ENCODE data around the gene ERI2. TPM values are rescaled to one million over a fixed set of nuclear protein-coding genes. Genes with fewer than 3 reads are reported as not detected.
A peak's percentile ranks its signal among the peaks of the same experiment; 100 is the strongest.

The ERI2 gene
- total RNA-seq, 2 experiments from 2014 or later, result 0.25 to 0.45 TPM

- ATAC-seq (ENCODE audit: poor library complexity), result no peak
- no peaks in the 10 kb centered on the region for H3K27me3 ChIP-seq (ENCODE audit: control insufficient read depth in 1 of 2, insufficient read depth in 2 of 2, low read length in 2 of 2)
- H3K9me3 ChIP-seq (ENCODE audit: control insufficient read depth in 1 of 2, insufficient read depth in 1 of 2, low read length in 2 of 2), result no peaks in the 10 kb centered on the region
- H3K9me3 Mint-ChIP-seq, result no peaks in the 10 kb centered on the region
- no peaks in the 10 kb centered on the region for H3K36me3 Mint-ChIP-seq (ENCODE audit: low read depth)
- ChIA-PET CTCF (interaction anchor here (0.8 kb wide), 1 partner anchor 12 kb away, joined by 3 read pairs; no protein-coding TSS in a partner anchor), POLR2A (interaction anchor here (0.6 to 1.7 kb wide), 2 partner anchors 26 to 36 kb away, joined by 3 to 4 read pairs; partner anchors contain the start of gene ACSM3)
- no peak overlapping the region for H3K4me3 Mint-ChIP-seq
- DNase-seq, result peak in 2 of 14 experiments; percentile 23
- peaks cover 15% of the 10 kb centered on the region for H3K4me1 Mint-ChIP-seq (ENCODE audit: low read depth)
- H3K27me3 Mint-ChIP-seq, result no peaks in the 10 kb centered on the region
- peak; percentile 67 for TF ChIP-seq CTCF (IDR thresholded peaks at IDR 0.05)
- H3K4me1 ChIP-seq (ENCODE audit: insufficient read depth, low read length), result no peaks in the 10 kb centered on the region
- H3K4me3 ChIP-seq (ENCODE audit: low read length), result no peak overlapping the region
- no peaks in the 10 kb centered on the region for H3K36me3 ChIP-seq (ENCODE audit: insufficient read depth, low read length)
- no peak overlapping the region for H3K27ac ChIP-seq (ENCODE audit: low read depth in 1 of 2, low read length in 2 of 2)
- intact Hi-C loops (cut with DNase I, micrococcal nuclease), result loop anchor here (2.0 kb wide), 2 partner anchors 45 to 283 kb away; no protein-coding TSS in a partner anchor
- H3K27ac Mint-ChIP-seq, result no peak overlapping the region
Observed at GRCh38 chr16:20799599-20799998, 6.7 kb downstream of the ERI2 start.

- Histone ChIP-seq H3K27me3 (ENCODE audit: control insufficient read depth in 1 of 2, insufficient read depth in 2 of 2, low read length in 2 of 2) (no peaks in the 10 kb centered on the region), H3K4me1 (ENCODE audit: insufficient read depth, low read length) (no peaks in the 10 kb centered on the region), H3K36me3 (ENCODE audit: insufficient read depth, low read length) (no peaks in the 10 kb centered on the region), H3K9me3 (ENCODE audit: control insufficient read depth in 1 of 2, insufficient read depth in 1 of 2, low read length in 2 of 2) (no peaks in the 10 kb centered on the region), H3K4me3 (ENCODE audit: low read length) (no peak overlapping the region), H3K27ac (ENCODE audit: low read depth in 1 of 2, low read length in 2 of 2) (no peak overlapping the region)
- ChIA-PET POLR2A (interaction anchor here (1.0 to 1.7 kb wide), 3 partner anchors 8 to 57 kb away, joined by 3 to 4 read pairs (median 4); partner anchors contain the start of genes ACSM3 and THUMPD1), CTCF (interaction anchor here (1.0 kb wide), 1 partner anchor 8 kb away, joined by 5 read pairs; the partner anchor contains the start of genes ERI2 and REXO5)
- Mint-ChIP-seq H3K4me3 (no peak overlapping the region), H3K27me3 (no peaks in the 10 kb centered on the region), H3K36me3 (ENCODE audit: low read depth) (no peaks in the 10 kb centered on the region), H3K9me3 (no peaks in the 10 kb centered on the region), H3K27ac (peak overlapping the region; percentile 7), H3K4me1 (ENCODE audit: low read depth) (peaks cover 15% of the 10 kb centered on the region)
- DNase-seq (peak in 3 of 14 experiments; percentile 12 to 53 (median 12)), ATAC-seq (ENCODE audit: poor library complexity) (peak; percentile 71)
- no peak for TF ChIP-seq CTCF (IDR thresholded peaks at IDR 0.05)
- intact Hi-C loops (cut with DNase I, micrococcal nuclease), result loop anchor here (2.0 kb wide), 2 partner anchors 46 to 284 kb away; no protein-coding TSS in a partner anchor
Observed at GRCh38 chr16:20798364-20798763, 7.9 kb downstream of the ERI2 start.

GRCh38 chr16:20791923-20792612 is 14.2 kb downstream of the ERI2 start:
- Mint-ChIP-seq H3K36me3 (ENCODE audit: low read depth) (no peaks in the 10 kb centered on the region), H3K9me3 (no peaks in the 10 kb centered on the region), H3K27ac (no peak overlapping the region), H3K4me1 (ENCODE audit: low read depth) (no peaks in the 10 kb centered on the region), H3K4me3 (no peak overlapping the region), H3K27me3 (no peaks in the 10 kb centered on the region)
- DNase-seq (no peak), ATAC-seq (ENCODE audit: poor library complexity) (no peak)
- Histone ChIP-seq H3K4me3 (ENCODE audit: low read length) (no peak overlapping the region), H3K9me3 (ENCODE audit: control insufficient read depth in 1 of 2, insufficient read depth in 1 of 2, low read length in 2 of 2) (no peaks in the 10 kb centered on the region), H3K36me3 (ENCODE audit: insufficient read depth, low read length) (no peaks in the 10 kb centered on the region), H3K27ac (ENCODE audit: low read depth in 1 of 2, low read length in 2 of 2) (no peak overlapping the region), H3K4me1 (ENCODE audit: insufficient read depth, low read length) (no peaks in the 10 kb centered on the region), H3K27me3 (ENCODE audit: control insufficient read depth in 1 of 2, insufficient read depth in 2 of 2, low read length in 2 of 2) (no peaks in the 10 kb centered on the region)
- intact Hi-C loops (cut with DNase I, micrococcal nuclease), result no loop called here
- POLR2A ChIA-PET, result no interaction called here
- no peak for TF ChIP-seq CTCF (IDR thresholded peaks at IDR 0.05)
- CTCF ChIA-PET, result no interaction called here
